Endothelial cell of umbilical vein (primary cell): Measurements from ENCODE around the gene SPATA7. TPM values are rescaled to one million over a fixed set of nuclear protein-coding genes. Genes with fewer than 3 reads are reported as not detected.

Experiments
- BruUV-seq: library from RNA; stranded (reverse); fragments of 400-500 nt; replicated peaks from 2 replicates; lab custom pipeline; 2021; lab: Mats Ljungman, UMichigan
- CTCF ChIA-PET: fragments of 300-600, 350-600 bp; sonication (Branson Sonifier 250); formaldehyde crosslinking; loops from one replicate; lab custom pipeline; 2021; ENCODE audit warnings: antibody characterized with exemption, inconsistent platforms; lab: Charles Lee
- POLR2A ChIA-PET: fragments of 300-600, 350-600 bp; sonication (Branson Sonifier 250); formaldehyde crosslinking; loops from one replicate; lab custom pipeline; 2021; ENCODE audit warnings: antibody characterized with exemption, inconsistent platforms; lab: Charles Lee
- DNase-seq: peaks from one replicate; pipeline ENCODE4 v3.0.0-alpha.2; 2011; ENCODE audit warnings: low read depth, low spot score
- FAIRE-seq: peaks from 2 replicates; lab custom pipeline; 2011; peaks lifted over from hg19 to GRCh38; lab: Jason Lieb, UNC
- H2AFZ ChIP-seq: 2 replicates; pipeline ENCODE4 v1.6.0; 2012; ENCODE audit warnings: low read depth, low read length, control low read depth, inconsistent platforms
- H3K27ac ChIP-seq: 2 replicates; pipeline ENCODE4 v1.5.1; 2011; ENCODE audit warnings: low read depth, mild to moderate bottlenecking, control low read depth, low read length, moderate library complexity; ENCODE audit not compliant: insufficient read depth
- H3K27me3 ChIP-seq, 2 experiments: 2 replicates each; pipeline versions ENCODE4 v1.6.0 to v1.6.1; 2011; ENCODE audit warnings: low read length in 2 of 2, mixed read lengths in 1 of 2; ENCODE audit not compliant: control insufficient read depth in 2 of 2, insufficient read depth in 2 of 2
- H3K36me3 ChIP-seq, 2 experiments: 2 replicates in 1 of 2; 3 replicates in 1 of 2; pipeline ENCODE4 v1.5.1; 2011; ENCODE audit warnings: low read length in 2 of 2, mild to moderate bottlenecking in 1 of 2, moderate library complexity in 1 of 2; ENCODE audit not compliant: control insufficient read depth in 2 of 2, insufficient read depth in 2 of 2; ENCODE audit errors: extremely low read depth in 1 of 2
- H3K4me1 ChIP-seq: 3 replicates; pipeline ENCODE4 v1.5.1; 2011; ENCODE audit warnings: mild to moderate bottlenecking, low read length; ENCODE audit not compliant: control insufficient read depth, insufficient read depth; ENCODE audit errors: extremely low read depth
- H3K4me2 ChIP-seq: 2 replicates; pipeline ENCODE4 v1.6.1; 2011; ENCODE audit warnings: low read length, control low read depth, mixed read lengths; ENCODE audit not compliant: insufficient read depth
- H3K4me3 ChIP-seq, 3 experiments: fragments of 200-600 bp in 1 of 3; sonication (generic), shearing (Covaris generic) in 1 of 3; replicated peaks in 1 of 3; 2 replicates each; pipeline ENCODE4 v1.5.1; 2011 to 2016; ENCODE audit warnings: control low read depth in 3 of 3, low read length in 3 of 3, mild to moderate bottlenecking in 2 of 3, inconsistent platforms in 1 of 3, low read depth in 1 of 3, moderate library complexity in 1 of 3; ENCODE audit not compliant: insufficient read depth in 1 of 3
- H3K79me2 ChIP-seq: 2 replicates; pipeline ENCODE4 v1.6.0; 2012; ENCODE audit warnings: low read length, inconsistent platforms; ENCODE audit not compliant: control insufficient read depth, insufficient read depth
- H3K9ac ChIP-seq: replicated peaks from 2 replicates; pipeline ENCODE3; 2011; ENCODE audit warnings: low read length, control low read depth; ENCODE audit not compliant: insufficient read depth; ENCODE audit errors: extremely low read depth
- H3K9me1 ChIP-seq: replicated peaks from 3 replicates; pipeline ENCODE4 v1.6.0; 2011; ENCODE audit warnings: mild to moderate bottlenecking, low read length; ENCODE audit not compliant: control insufficient read depth, insufficient read depth; ENCODE audit errors: extremely low read depth
- H3K9me3 ChIP-seq: replicated peaks from 2 replicates; pipeline ENCODE4 v1.5.1; 2012; ENCODE audit warnings: low read length, inconsistent platforms; ENCODE audit not compliant: control insufficient read depth, insufficient read depth
- H4K20me1 ChIP-seq: replicated peaks from 2 replicates; pipeline ENCODE3; 2011; ENCODE audit warnings: mild to moderate bottlenecking, low read length; ENCODE audit not compliant: control insufficient read depth, insufficient read depth; ENCODE audit errors: extremely low read depth
- EZH2 ChIP-seq: IDR thresholded peaks from 2 replicates; pipeline ENCODE4 v1.6.1; 2012; ENCODE audit warnings: borderline replicate concordance, low read depth, mild to moderate bottlenecking, moderate library complexity, low read length, inconsistent platforms; ENCODE audit not compliant: severe bottlenecking
- FOS ChIP-seq: IDR thresholded peaks from 2 replicates; pipeline ENCODE4 v1.6.1; 2011; ENCODE audit warnings: mild to moderate bottlenecking, low read length, moderate library complexity, borderline replicate concordance; ENCODE audit not compliant: insufficient read depth
- GATA2 ChIP-seq: IDR thresholded peaks from 2 replicates; pipeline ENCODE4 v1.7.0; 2011; ENCODE audit warnings: low read depth, mild to moderate bottlenecking, moderate library complexity, mixed read lengths, low read length; ENCODE audit not compliant: insufficient read length, insufficient read depth
- JUN ChIP-seq: IDR thresholded peaks from 2 replicates; pipeline ENCODE4 v1.6.1; 2011; ENCODE audit warnings: borderline replicate concordance, low read depth; ENCODE audit not compliant: insufficient read length, insufficient read depth
- MYC ChIP-seq: IDR thresholded peaks from one replicate; pipeline ENCODE4 v1.6.1; 2011; ENCODE audit warnings: mild to moderate bottlenecking, low read depth, low read length
- POLR2A ChIP-seq: IDR thresholded peaks from 2 replicates; pipeline ENCODE4 v1.6.1; 2012; ENCODE audit warnings: low read depth, mild to moderate bottlenecking, control low read depth, low read length
- POLR2AphosphoS5 ChIP-seq: IDR thresholded peaks from 2 replicates; pipeline ENCODE4 v1.6.1; 2012; ENCODE audit warnings: low read depth, mild to moderate bottlenecking, control low read depth, low read length, moderate library complexity; ENCODE audit not compliant: insufficient read depth
- dilution Hi-C: fragments of 300-500 bp; cut with MboI; formaldehyde crosslinking; loops from one replicate; pipeline ENCODE4 v1.15.0; 2019; ENCODE audit warnings: low sequenced_read_pairs; ENCODE audit not compliant: extremely low pct_ligation_motif_present
- intact Hi-C: fragments of 100-400 bp; cut with micrococcal nuclease; formaldehyde crosslinking; loops from one replicate; pipeline ENCODE4 v1.10.0; 2022
- polyA plus RNA-seq, 4 experiments: library from polyadenylated mRNA; depleted of rRNA in 3 of 4; stranded (reverse) in 3 of 4; unstranded in 1 of 4; fragments of >200 nt; gene quantifications; 2 replicates each; pipeline versions ENCODE4 v1.2.1 to v1.2.3, GENCODE V29; 2011 to 2012; ENCODE audit warnings: missing spikeins in 1 of 4
- total RNA-seq: library from RNA; stranded (reverse); gene quantifications from 2 replicates; pipeline ENCODE4 v1.2.3, GENCODE V29; 2021
- TF ChIP-seq, protein P1 (sequence below): IDR thresholded peaks from 2 replicates; pipeline ENCODE4 v1.6.1; 2011; ENCODE audit not compliant: insufficient read depth, insufficient read length
- TF ChIP-seq, protein P2 (sequence below), 2 donors: IDR thresholded peaks; 1 replicate in 1 of 2; 2 replicates in 1 of 2; pipeline ENCODE4 v1.5.1; 2011; ENCODE audit warnings: low read length in 2 of 2, mild to moderate bottlenecking in 2 of 2, moderate library complexity in 2 of 2, control low read depth in 1 of 2, inconsistent platforms in 1 of 2, low read depth in 1 of 2; ENCODE audit not compliant: insufficient read depth in 1 of 2; ENCODE audit errors: extremely low read depth in 1 of 2

The SPATA7 gene
- total and polyA plus RNA-seq, 2 donors (not counting 3 experiments of a cell fraction or from before 2014, with no cell fraction given), result 4.0 to 9.7 TPM

DNA sequence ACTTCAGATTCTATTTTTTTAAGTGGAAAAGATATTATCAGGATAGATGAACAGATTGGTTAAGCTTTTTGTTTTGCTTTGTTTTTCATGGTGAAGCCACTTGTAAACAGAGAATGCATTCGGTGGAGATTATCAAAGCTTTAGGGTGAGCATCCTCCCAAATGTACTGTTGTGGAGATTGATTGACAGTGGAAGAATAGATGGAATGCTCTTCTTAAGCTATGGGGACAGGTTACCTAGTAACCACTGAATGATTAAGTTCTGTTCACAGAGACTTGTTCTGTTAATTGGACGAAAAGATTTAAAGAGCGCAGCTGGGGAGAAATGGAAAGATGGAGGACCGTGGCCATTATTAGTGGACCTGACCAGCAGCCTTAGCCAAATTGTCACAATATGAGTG, 21.8 kb upstream of the SPATA7 start:
- H3K9ac ChIP-seq, result no peak overlapping the region
- dilution Hi-C loops, result no loop called here
- DNase-seq, result no peak
- no peaks in the 10 kb centered on the region for H3K9me1 ChIP-seq
- no peaks in the 10 kb centered on the region for H3K4me1 ChIP-seq
- CTCF ChIA-PET, result interaction anchor here (1.1 kb wide), 1 partner anchor 18 kb away, joined by 3 read pairs; no protein-coding TSS in a partner anchor
- H2AFZ ChIP-seq, result no peak overlapping the region
- FAIRE-seq, result no peak
- H4K20me1 ChIP-seq, result no peaks in the 10 kb centered on the region
- peaks cover 0 to 3% of the 10 kb centered on the region in 2 experiments for H3K27me3 ChIP-seq
- no TSS peak for BruUV-seq
- POLR2A ChIA-PET, result no interaction called here
- H3K9me3 ChIP-seq, result no peaks in the 10 kb centered on the region
- intact Hi-C loops, result no loop called here
- H3K4me2 ChIP-seq, result no peak overlapping the region
- H3K4me3 ChIP-seq, result no peak overlapping the region
- no peak overlapping the region for H3K27ac ChIP-seq
- no peaks in the 10 kb centered on the region for H3K36me3 ChIP-seq
- TF ChIP-seq POLR2AphosphoS5 (no peak), GATA2 (no peak), MYC (no peak), JUN (no peak), POLR2A (no peak), FOS (no peak), EZH2 (no peak)
- TF ChIP-seq, protein P1, sequence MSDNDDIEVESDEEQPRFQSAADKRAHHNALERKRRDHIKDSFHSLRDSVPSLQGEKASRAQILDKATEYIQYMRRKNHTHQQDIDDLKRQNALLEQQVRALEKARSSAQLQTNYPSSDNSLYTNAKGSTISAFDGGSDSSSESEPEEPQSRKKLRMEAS, result no peak
- TF ChIP-seq, protein P2, sequence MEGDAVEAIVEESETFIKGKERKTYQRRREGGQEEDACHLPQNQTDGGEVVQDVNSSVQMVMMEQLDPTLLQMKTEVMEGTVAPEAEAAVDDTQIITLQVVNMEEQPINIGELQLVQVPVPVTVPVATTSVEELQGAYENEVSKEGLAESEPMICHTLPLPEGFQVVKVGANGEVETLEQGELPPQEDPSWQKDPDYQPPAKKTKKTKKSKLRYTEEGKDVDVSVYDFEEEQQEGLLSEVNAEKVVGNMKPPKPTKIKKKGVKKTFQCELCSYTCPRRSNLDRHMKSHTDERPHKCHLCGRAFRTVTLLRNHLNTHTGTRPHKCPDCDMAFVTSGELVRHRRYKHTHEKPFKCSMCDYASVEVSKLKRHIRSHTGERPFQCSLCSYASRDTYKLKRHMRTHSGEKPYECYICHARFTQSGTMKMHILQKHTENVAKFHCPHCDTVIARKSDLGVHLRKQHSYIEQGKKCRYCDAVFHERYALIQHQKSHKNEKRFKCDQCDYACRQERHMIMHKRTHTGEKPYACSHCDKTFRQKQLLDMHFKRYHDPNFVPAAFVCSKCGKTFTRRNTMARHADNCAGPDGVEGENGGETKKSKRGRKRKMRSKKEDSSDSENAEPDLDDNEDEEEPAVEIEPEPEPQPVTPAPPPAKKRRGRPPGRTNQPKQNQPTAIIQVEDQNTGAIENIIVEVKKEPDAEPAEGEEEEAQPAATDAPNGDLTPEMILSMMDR (IDR thresholded peaks at IDR 0.05; ENCODE audit: extremely low read depth in 1 of 2, insufficient read depth in 1 of 2, low read depth in 1 of 2, low read length in 2 of 2), result no peak
- H3K79me2 ChIP-seq, result no peaks in the 10 kb centered on the region
